Measurements from ENCODE around the gene BCL2L1.

Gene BCL2L1

DNA sequence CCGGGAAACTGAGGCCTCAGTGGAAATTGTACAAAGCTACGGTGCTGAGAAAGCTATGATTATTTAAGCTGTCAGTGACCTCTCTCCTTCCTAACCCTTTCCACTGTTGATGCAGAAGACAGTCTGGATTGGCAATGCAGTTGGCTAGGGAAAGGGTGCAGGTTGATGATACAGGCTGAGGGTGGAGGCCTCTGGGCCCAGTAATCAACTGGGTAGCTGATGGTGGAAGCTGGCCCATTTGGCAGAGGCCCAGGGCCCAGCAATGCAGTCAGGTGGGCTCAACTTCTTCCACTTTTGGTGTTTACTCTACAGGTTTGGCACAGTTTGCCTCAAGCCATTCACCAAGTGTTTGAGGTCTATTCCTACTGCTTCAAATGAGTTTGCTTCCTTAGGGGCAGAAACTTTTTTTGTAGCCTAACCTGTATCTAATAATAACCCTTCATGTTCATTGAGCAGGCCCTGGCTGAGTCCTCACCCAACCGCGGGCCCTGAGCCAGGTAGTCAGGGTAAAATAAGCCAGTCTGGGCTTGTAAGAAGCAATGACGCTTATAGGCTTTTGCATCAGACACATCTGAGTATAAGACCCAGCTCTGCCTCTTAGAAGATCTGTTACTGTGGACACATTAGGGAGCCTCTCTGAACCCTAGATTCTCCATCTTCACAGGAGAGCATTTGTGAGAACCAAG, 12.1 kb downstream of the BCL2L1 start:
- no peak for DNase-seq (ENCODE audit: low read depth in 2 of 2, low spot score in 1 of 2)

GRCh38 chr20:31709939-31710338, 12.7 kb downstream of the BCL2L1 start:
- no peak for DNase-seq (ENCODE audit: low read depth in 2 of 2, low spot score in 1 of 2)

- no peak for DNase-seq (ENCODE audit: low read depth in 2 of 2, low spot score in 1 of 2)
Observed at GRCh38 chr20:31708736-31709534, 13.7 kb downstream of the BCL2L1 start.

DNA sequence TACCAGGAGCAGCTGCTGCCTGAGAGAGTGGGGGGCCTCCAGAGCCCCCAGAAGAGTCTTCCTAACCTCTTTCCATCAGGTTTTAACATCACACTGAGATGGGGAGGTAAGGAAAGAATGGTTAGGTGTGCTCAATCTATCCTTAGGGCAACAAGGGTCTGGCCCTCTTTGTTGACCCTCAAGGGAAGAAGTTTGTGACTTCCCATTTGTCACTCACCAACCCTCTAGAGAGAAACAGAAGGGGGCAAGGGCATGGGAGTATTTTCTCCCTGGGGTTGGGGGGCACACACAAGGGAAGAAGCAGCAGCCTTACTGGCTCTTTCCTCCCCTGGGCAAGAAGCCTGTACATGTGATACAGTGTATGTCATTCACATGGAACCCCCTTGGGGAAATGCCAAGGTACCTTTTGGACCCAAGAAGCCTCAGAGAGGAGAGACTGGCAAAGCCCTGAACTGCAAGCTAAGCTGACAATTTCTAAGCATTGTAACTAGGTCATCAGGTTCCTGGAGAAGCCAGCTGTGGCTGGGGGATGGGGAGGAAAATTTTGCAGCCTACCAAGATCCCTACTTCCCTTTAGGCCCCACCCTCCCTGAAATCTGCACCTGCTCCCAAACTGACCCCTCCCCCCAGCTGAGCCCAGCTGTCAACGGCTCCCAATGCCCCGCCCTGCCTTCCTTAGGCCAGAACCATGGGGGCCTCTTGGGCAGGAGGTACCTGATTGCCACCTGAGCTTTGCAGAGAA, 14.5 kb downstream of the BCL2L1 start:
- DNase-seq (ENCODE audit: low read depth in 2 of 2, low spot score in 1 of 2) = no peak

GRCh38 chr20:31707258-31707615, 15.4 kb downstream of the BCL2L1 start:
- no peak for DNase-seq (ENCODE audit: low read depth in 2 of 2, low spot score in 1 of 2)

DNA sequence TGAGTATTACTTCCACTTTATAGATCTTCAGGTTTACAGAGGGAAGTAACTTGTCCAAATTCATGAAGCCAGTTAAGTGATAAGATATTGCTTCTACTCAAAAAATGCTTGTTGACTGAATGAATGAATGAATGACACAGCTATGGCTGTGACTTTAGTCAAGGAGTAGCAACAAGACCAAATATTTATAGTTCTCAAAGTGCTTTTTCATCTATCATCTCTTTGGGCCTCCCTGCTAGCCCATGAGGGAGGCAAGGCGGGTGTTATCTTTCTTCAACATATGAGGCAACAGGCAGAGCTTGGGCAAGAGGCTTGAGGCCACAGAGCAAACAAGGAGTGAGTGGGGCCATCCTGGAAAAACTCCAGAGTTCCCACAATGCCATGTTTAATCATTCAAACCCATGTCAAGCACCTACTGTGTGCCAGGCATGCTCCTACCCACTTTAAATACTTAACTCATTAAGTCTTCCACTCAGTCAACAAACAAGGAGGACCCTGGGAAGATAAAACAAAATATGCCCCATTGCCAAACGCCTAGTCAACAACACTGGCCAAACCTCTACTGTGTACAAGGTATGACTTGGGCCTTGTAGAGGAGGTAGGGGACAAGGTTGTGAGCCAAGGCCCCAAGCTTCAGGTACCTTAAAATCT, 15.9 kb downstream of the BCL2L1 start:
- DNase-seq (ENCODE audit: low read depth in 2 of 2, low spot score in 1 of 2) = no peak

DNA sequence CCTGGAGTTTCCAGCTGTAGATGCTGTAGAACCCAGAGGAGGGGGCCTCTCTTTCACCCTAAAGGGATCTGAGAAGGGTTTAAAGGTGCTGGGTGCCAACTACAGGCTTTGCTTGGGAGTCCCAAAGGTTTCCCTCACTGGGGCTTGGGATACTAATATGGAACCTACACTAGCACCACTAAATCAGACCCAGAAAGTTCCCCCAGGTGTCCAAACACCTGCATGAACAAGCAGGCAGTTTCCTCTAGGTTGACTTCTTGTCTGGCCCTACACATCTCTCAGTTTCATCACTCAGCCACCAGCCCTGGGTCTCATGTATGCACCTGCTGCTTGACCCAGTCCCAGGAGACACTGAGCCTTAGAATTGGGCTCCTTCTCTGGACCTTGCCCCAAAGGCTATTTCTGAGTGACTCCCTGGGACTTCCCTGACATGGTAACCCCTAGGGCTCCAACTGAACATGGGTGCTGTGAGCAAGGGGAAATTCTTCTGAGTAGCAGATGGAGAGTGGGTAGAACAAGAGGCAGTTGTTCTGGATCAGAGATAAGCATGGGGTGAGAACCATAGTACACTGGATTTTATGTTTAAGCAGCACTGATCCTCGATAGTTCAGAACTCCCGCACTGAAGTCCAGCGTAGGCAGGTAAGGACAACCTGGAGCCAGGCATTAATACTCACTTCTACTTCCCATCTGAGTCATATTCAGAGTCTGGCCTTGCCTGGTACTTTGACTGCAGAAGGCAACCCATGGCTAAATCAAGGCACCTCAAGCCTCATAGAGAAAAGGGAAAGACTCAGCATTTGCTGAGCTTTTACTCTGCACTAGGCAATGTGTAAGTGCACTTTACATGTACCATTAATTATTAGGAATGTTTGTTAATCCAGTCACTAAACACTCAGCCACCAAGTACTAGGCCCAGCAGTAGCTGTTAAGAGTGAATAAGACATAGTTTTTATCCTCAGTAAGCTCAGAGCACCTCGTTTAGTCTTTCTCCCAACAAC, 16.8 kb downstream of the BCL2L1 start:
- DNase-seq (ENCODE audit: low read depth in 2 of 2, low spot score in 1 of 2) = no peak

GRCh38 chr20:31705191-31705590, 17.5 kb downstream of the BCL2L1 start:
- no peak for DNase-seq (ENCODE audit: low read depth in 2 of 2, low spot score in 1 of 2)

GRCh38 chr20:31704225-31705119, 18.2 kb downstream of the BCL2L1 start:
- DNase-seq (ENCODE audit: low read depth in 2 of 2, low spot score in 1 of 2) = no peak

GRCh38 chr20:31701591-31701990, 21.1 kb downstream of the BCL2L1 start:
- no peak for DNase-seq (ENCODE audit: low read depth in 2 of 2, low spot score in 1 of 2)

- no peak for DNase-seq (ENCODE audit: low read depth in 2 of 2, low spot score in 1 of 2)
Observed at GRCh38 chr20:31700747-31701146, 21.9 kb downstream of the BCL2L1 start.

DNA sequence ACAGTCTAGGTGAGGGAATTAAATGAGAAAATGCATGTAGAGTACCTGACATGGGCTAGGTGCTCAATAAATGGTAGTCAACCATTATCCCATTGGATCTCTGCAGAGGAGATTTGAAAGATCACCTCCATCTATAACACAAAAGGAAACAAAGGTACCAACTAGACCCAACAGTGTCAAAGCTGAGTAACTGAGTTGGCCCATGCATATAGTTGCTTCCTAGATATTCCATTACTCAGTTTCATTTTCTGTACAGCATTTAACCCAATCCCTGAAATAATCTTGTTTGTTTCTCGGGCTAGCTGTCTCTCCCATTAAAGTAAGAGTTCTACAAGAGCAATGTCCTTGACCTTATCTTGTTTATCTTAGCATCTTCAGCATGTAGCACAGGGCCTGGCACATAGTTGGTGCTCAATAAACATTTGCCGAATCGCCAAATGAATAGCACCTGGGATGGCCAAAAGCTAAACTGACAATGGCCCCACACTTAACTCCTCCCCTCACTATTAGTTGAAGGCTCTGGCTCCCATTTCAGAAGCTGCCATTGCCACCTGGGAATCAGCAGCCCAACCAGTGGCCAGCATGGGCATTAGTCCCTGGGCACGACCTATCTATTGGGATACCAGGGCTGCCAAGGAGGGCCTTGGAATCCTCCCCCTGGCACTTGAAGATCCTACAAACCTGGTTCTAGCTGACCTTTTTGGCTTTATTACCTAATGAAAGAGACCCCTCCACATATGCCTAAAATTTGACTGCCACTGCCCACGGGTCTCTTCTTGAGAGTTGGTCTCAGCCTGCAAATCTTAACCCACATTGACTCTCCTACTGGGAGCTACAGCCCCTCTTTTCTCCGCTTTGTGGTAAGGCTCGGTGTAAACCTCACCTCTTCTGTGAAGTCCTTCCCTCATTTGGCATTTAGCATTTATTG, 22.6 kb downstream of the BCL2L1 start:
- no peak for DNase-seq (ENCODE audit: low read depth in 2 of 2, low spot score in 1 of 2)

DNA sequence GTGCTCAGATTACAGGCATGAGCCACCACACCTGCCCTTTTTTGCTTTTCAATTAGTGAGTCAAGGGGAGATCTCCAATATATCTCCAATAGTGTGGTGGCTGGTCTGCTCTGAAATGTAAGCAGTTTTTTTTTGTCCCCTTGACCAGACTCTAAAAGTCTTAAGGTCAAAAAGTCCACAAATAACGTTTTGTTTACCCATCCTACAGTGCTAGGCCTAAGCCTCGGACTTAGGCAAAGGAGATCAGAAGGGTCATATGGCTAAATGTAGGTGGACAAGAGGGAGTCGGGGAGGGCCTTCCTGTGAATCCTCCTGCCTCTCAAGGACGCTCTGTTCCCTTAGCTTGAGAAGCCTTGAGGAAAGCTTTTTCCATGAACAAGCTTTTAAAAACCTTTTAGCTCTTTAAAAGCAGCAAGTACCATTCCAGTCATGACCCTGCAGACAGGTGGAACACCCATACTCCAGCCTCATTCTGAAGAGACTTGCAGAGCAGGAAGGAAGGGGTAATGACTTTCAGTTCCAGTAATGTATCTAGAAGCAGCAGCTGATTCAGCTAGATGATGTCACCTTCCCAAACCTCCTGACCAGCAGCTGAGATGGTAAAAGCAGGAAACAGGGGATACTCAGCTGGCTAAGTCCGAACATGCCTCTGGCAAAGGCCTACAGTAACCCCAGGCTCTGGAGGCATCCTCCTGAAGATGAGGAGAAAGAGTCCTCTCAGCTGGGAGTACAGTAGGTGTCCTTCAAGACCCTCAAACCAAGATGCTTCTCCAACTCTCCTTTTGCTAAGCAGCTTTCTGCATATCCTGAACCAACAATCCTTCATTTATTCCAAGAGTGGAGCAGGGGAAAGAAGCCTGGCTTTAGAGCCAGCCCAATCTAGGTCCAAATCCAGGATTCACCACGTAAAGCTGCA, 23.6 kb downstream of the BCL2L1 start:
- no peak for DNase-seq (ENCODE audit: low read depth in 2 of 2, low spot score in 1 of 2)

DNA sequence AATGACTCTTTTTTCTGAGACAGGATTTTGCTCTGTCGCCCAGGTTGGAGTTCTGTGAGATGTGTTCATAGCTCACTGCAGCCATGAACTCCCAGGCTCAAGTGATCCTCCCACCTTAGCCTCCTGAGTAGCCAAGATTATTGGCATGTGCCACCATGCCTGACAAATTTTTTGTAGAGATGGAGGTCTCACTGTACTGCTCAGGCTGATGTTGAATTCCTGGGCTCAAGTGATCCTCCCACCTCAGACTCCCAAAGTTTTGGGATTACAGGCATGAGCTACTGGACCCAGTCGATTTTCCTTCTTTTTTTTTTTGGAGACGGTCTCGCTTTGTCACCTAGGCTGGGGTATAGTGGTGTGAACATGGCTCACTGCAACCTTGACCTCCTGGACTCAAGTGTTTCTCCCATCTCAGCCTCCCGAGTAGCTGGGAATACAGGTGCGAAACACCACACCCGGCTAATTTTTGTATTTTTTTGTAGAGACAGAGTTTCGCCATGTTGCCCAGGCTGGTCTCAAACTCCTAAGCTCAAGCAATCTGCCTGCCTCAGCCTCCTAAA, 24.3 kb downstream of the BCL2L1 start:
- DNase-seq (ENCODE audit: low read depth in 2 of 2, low spot score in 1 of 2) = no peak

DNA sequence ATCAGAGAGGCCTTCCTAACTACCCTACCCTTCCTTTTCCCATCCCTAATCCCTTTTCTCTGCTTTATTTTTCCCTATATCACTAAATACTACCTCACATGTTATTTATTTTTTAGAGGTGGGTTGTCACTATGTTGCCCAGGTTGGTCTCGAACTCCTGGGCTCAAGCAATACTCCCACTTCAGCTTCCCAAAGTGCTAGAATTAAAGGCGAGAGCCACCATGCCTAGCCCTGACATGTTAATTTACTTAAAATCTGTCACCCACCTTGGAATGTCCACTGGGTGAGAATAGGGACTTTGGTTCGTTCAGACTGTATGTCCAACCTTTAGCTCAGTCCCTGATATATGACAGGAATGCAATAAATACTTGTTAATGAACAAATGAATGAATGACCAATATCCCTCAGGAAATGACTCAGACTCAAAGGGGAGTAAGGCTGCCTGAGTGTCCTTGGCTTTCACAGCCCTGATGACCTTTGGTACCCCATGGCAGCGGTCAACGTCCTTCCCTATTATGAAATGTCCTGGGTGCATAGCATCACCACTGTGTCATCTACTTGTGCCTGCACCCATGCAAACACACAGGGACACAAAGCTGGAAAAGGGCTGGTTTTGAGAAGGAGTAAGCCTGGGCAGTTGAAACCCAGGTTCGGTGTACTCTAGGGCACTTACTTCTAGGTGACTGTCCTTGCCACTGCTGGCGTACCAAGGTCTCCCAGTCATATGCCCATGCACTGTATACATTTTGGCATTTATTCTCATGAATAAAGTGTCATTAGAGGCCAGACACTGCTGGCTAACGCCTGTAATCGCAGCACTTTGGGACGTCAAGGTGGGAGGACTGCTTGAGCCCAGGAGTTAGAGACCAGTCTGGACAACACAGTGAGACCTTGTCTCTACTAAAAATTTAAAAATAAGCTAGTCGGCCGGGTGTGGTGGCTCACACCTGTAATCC, 26.5 kb downstream of the BCL2L1 start:
- DNase-seq (ENCODE audit: low read depth in 2 of 2, low spot score in 1 of 2) = no peak
